K562 (cell line): ENCODE measurements around the gene ERAL1. TPM values are rescaled to one million over a fixed set of nuclear protein-coding genes. Genes with fewer than 3 reads are reported as not detected.

ENCODE experiments used
- ATAC-seq: fragments of 200-7000 bp; cut with Tn5 transposase; 3 replicates; pipeline ENCODE4 v1.9.1; 2020; ENCODE audit warnings: moderate library complexity
- BruUV-seq: library from RNA; stranded (reverse); fragments of 400-500 nt; replicated peaks from 2 replicates; lab custom pipeline; 2021; lab: Mats Ljungman, UMichigan
- CTCF ChIA-PET: fragments of 300-600 bp; formaldehyde crosslinking; extraction: SDS; loops from one replicate; lab custom pipeline; 2021; ENCODE audit warnings: low intra/inter-chr PET ratio; lab: Yijun Ruan, JAX
- POLR2A ChIA-PET: fragments of 300-600, 350-650 bp; sonication (Branson Sonifier 250); formaldehyde crosslinking; extraction: SDS; loops from one replicate; lab custom pipeline; 2021; ENCODE audit warnings: antibody characterized with exemption, inconsistent platforms; lab: Yijun Ruan, JAX
- DNase-seq, 4 experiments: peaks; one replicate each; pipeline versions ENCODE4 v3.0.0 to v3.0.0-alpha.2; 2011 to 2018; ENCODE audit warnings: low spot score in 3 of 4, mixed read lengths in 3 of 4; ENCODE audit errors: extremely low read depth in 1 of 4
- FAIRE-seq: peaks from 2 replicates; lab custom pipeline; 2011; peaks lifted over from hg19 to GRCh38; lab: Jason Lieb, UNC
- H2AFZ ChIP-seq: 2 replicates; pipeline ENCODE4 v1.6.0; 2011; ENCODE audit warnings: low read depth, low read length, control low read depth, inconsistent platforms
- H3K27ac ChIP-seq: fragments of 200-600 bp; 3 replicates; pipeline ENCODE4 v1.8.0; 2011; ENCODE audit warnings: low read depth, mild to moderate bottlenecking, control low read depth, inconsistent platforms, low read length, moderate library complexity, mixed read lengths; ENCODE audit errors: extremely low read depth
- H3K27me3 ChIP-seq, 2 experiments: fragments of 300-600 bp in 1 of 2; 2 replicates in 1 of 2; 3 replicates in 1 of 2; pipeline versions ENCODE4 v1.6.0 to v1.8.0; 2011; ENCODE audit warnings: inconsistent platforms in 2 of 2, low read length in 2 of 2, mild to moderate bottlenecking in 1 of 2, mixed read lengths in 1 of 2, moderate library complexity in 1 of 2; ENCODE audit not compliant: control insufficient read depth in 2 of 2, insufficient read depth in 2 of 2
- H3K36me3 ChIP-seq: fragments of 300-600 bp; 3 replicates; pipeline ENCODE4 v1.8.0; 2011; ENCODE audit warnings: mild to moderate bottlenecking, low read length, inconsistent platforms; ENCODE audit not compliant: control insufficient read depth, insufficient read depth
- H3K4me1 ChIP-seq, 2 experiments: fragments of 200-600 bp in 1 of 2; replicated peaks in 1 of 2; 2 replicates in 1 of 2; 3 replicates in 1 of 2; pipeline versions ENCODE4 v1.5.1 to v1.8.0; 2011; ENCODE audit warnings: inconsistent platforms in 2 of 2, low read length in 2 of 2, mild to moderate bottlenecking in 1 of 2, mixed read lengths in 1 of 2, moderate library complexity in 1 of 2; ENCODE audit not compliant: control insufficient read depth in 2 of 2, insufficient read depth in 2 of 2
- H3K4me2 ChIP-seq: 2 replicates; pipeline ENCODE4 v1.6.1; 2011; ENCODE audit warnings: low read length, control low read depth, inconsistent platforms, mixed read lengths; ENCODE audit not compliant: insufficient read depth
- H3K4me3 ChIP-seq: fragments of 200-600 bp; sonication (generic), shearing (Covaris generic); 2 replicates; pipeline ENCODE4 v1.5.1; 2016; ENCODE audit warnings: control low read depth, inconsistent platforms
- H3K79me2 ChIP-seq: fragments of 200-600 bp; 3 replicates; pipeline ENCODE4 v1.8.0; 2011; ENCODE audit warnings: low read length, inconsistent platforms; ENCODE audit not compliant: control insufficient read depth, insufficient read depth
- H3K9ac ChIP-seq, 2 experiments: 2 replicates each; pipeline versions ENCODE4 v1.6.0 to v1.6.1; 2011; ENCODE audit warnings: low read depth in 2 of 2, low read length in 2 of 2, control low read depth in 1 of 2, inconsistent platforms in 1 of 2, mild to moderate bottlenecking in 1 of 2, mixed read lengths in 1 of 2; ENCODE audit not compliant: insufficient read depth in 1 of 2
- H3K9me1 ChIP-seq: one replicate; pipeline ENCODE4 v1.6.0; 2011; ENCODE audit warnings: inconsistent platforms, mild to moderate bottlenecking, low read length, moderate library complexity; ENCODE audit not compliant: control insufficient read depth, insufficient read depth
- H3K9me3 ChIP-seq: replicated peaks from 2 replicates; pipeline ENCODE4 v1.5.1; 2011; ENCODE audit warnings: low read depth, low read length, inconsistent platforms; ENCODE audit not compliant: control insufficient read depth, insufficient read depth
- H4K20me1 ChIP-seq: replicated peaks from 2 replicates; pipeline ENCODE4 v1.6.1; 2011; ENCODE audit warnings: low read length, inconsistent platforms, mixed read lengths; ENCODE audit not compliant: control insufficient read depth, insufficient read depth
- CBX5 ChIP-seq: IDR thresholded peaks from 2 replicates; pipeline ENCODE4 v1.6.1; 2014; ENCODE audit warnings: low read depth, borderline replicate concordance
- FOXK1 ChIP-seq: sonication (generic); formaldehyde crosslinking; IDR thresholded peaks from 2 replicates; pipeline ENCODE4 v1.8.0; 2022; ENCODE audit warnings: missing genetic modification reagents, mild to moderate bottlenecking, borderline replicate concordance
- FOXP1 ChIP-seq: sonication (generic); formaldehyde crosslinking; IDR thresholded peaks from 2 replicates; pipeline ENCODE4 v1.8.0; 2022; ENCODE audit warnings: mild to moderate bottlenecking, missing genetic modification reagents
- RAD21 ChIP-seq, 2 experiments: fragments of 250-450 bp in 1 of 2; fragments of 450-650 bp in 1 of 2; sonication (Bioruptor Pico) in 1 of 2; formaldehyde crosslinking in 1 of 2; IDR thresholded peaks in 1 of 2; conservative IDR thresholded peaks in 1 of 2; 2 replicates each; pipeline versions ENCODE4 v1.4.0 to v1.8.0; 2020 to 2022; ENCODE audit warnings: mild to moderate bottlenecking in 2 of 2, moderate library complexity in 1 of 2
- WHSC1 ChIP-seq: IDR thresholded peaks from one replicate; pipeline ENCODE4 v1.6.1; 2012; ENCODE audit warnings: low read length, control low read depth, inconsistent platforms
- ZFP1 ChIP-seq: fragments of 450-650 bp; formaldehyde crosslinking; IDR thresholded peaks from 2 replicates; pipeline ENCODE4 v1.4.0; 2020; ENCODE audit warnings: mild to moderate bottlenecking, mixed read lengths
- WGBS: fragments of 100-300 bp; shearing (Covaris generic); methylation state at CpG from one replicate; pipeline ENCODE4 v1.1.6; 2016; ENCODE audit warnings: low coverage, mixed read lengths; ENCODE audit not compliant: insufficient coverage; ENCODE audit errors: missing lambda C conversion rate; 5-methylcytosine and 5-hydroxymethylcytosine counted together
- in situ Hi-C: fragments of 300-500 bp; cut with MboI; formaldehyde crosslinking; loops from 4 replicates; pipeline ENCODE4 v1.15.0; 2018; ENCODE audit warnings: inconsistent platforms, mixed read lengths
- intact Hi-C: fragments of 100-400 bp; cut with micrococcal nuclease; formaldehyde crosslinking; loops from 2 replicates; pipeline ENCODE4 v1.14.2; 2022
- polyA plus RNA-seq, 8 experiments: library from polyadenylated mRNA; depleted of rRNA in 4 of 8; stranded (reverse) in 5 of 8; unstranded in 3 of 8; fragments of >200 nt; fragmentation: Nextera tagmentation in 2 of 8; fragmentation: Illumina TruSeq in 1 of 8; extraction: Ambion mirVana in 2 of 8; extraction: Trizol in 1 of 8; gene quantifications; 2 replicates each; pipeline versions ENCODE4 v1.2.1 to v1.2.3, GENCODE V29; 2011 to 2014; ENCODE audit warnings: inconsistent platforms in 1 of 8, missing spikeins in 1 of 8
- total RNA-seq, 7 experiments: library from RNA; depleted of rRNA in 6 of 7; stranded (reverse); fragments of >200 nt in 6 of 7; fragmentation: Illumina TruSeq in 2 of 7; extraction: Trizol in 2 of 7; gene quantifications; 2 replicates each; pipeline versions ENCODE4 v1.2.1 to v1.2.3, GENCODE V29; 2011 to 2021; ENCODE audit warnings: low replicate concordance in 1 of 7
- TF ChIP-seq, protein P1 (sequence below), 2 experiments: fragments of 450-650 bp; IDR thresholded peaks; 2 replicates each; pipeline ENCODE4 v1.6.1; 2016; ENCODE audit warnings: mild to moderate bottlenecking in 2 of 2, borderline replicate concordance in 1 of 2, low read depth in 1 of 2, moderate library complexity in 1 of 2
- TF ChIP-seq, protein P2 (sequence below): sonication (generic); formaldehyde crosslinking; IDR thresholded peaks from 2 replicates; pipeline ENCODE4 v1.8.0; 2023; ENCODE audit warnings: missing genetic modification reagents, mild to moderate bottlenecking, borderline replicate concordance

ERAL1 gene
- total and polyA plus RNA-seq, 9 of the 15 experiments (the other 6 are each of a cell fraction or from before 2014, with no cell fraction given): 37.5 to 351 (median 106) TPM

DNA sequence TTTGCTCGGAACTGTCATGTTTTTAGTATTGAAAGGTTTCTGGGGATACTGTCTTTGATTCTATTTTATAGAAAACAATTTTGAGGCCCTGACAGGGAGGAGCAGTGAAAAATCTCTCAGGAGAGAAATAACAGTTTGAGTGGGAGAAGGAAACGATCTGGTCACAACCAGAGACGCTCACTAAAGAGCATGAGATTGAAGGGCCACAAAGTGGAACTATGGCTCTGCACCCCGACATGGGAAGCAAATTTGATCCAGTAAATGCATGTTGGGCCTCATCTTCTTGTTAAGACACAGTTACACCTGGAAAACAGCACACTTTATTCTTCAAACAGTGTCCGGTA is 492 bp downstream of the ERAL1 start:
- WGBS: 1% methylated on average over 5 of the region's 5 CpGs
- TF ChIP-seq, protein P1, sequence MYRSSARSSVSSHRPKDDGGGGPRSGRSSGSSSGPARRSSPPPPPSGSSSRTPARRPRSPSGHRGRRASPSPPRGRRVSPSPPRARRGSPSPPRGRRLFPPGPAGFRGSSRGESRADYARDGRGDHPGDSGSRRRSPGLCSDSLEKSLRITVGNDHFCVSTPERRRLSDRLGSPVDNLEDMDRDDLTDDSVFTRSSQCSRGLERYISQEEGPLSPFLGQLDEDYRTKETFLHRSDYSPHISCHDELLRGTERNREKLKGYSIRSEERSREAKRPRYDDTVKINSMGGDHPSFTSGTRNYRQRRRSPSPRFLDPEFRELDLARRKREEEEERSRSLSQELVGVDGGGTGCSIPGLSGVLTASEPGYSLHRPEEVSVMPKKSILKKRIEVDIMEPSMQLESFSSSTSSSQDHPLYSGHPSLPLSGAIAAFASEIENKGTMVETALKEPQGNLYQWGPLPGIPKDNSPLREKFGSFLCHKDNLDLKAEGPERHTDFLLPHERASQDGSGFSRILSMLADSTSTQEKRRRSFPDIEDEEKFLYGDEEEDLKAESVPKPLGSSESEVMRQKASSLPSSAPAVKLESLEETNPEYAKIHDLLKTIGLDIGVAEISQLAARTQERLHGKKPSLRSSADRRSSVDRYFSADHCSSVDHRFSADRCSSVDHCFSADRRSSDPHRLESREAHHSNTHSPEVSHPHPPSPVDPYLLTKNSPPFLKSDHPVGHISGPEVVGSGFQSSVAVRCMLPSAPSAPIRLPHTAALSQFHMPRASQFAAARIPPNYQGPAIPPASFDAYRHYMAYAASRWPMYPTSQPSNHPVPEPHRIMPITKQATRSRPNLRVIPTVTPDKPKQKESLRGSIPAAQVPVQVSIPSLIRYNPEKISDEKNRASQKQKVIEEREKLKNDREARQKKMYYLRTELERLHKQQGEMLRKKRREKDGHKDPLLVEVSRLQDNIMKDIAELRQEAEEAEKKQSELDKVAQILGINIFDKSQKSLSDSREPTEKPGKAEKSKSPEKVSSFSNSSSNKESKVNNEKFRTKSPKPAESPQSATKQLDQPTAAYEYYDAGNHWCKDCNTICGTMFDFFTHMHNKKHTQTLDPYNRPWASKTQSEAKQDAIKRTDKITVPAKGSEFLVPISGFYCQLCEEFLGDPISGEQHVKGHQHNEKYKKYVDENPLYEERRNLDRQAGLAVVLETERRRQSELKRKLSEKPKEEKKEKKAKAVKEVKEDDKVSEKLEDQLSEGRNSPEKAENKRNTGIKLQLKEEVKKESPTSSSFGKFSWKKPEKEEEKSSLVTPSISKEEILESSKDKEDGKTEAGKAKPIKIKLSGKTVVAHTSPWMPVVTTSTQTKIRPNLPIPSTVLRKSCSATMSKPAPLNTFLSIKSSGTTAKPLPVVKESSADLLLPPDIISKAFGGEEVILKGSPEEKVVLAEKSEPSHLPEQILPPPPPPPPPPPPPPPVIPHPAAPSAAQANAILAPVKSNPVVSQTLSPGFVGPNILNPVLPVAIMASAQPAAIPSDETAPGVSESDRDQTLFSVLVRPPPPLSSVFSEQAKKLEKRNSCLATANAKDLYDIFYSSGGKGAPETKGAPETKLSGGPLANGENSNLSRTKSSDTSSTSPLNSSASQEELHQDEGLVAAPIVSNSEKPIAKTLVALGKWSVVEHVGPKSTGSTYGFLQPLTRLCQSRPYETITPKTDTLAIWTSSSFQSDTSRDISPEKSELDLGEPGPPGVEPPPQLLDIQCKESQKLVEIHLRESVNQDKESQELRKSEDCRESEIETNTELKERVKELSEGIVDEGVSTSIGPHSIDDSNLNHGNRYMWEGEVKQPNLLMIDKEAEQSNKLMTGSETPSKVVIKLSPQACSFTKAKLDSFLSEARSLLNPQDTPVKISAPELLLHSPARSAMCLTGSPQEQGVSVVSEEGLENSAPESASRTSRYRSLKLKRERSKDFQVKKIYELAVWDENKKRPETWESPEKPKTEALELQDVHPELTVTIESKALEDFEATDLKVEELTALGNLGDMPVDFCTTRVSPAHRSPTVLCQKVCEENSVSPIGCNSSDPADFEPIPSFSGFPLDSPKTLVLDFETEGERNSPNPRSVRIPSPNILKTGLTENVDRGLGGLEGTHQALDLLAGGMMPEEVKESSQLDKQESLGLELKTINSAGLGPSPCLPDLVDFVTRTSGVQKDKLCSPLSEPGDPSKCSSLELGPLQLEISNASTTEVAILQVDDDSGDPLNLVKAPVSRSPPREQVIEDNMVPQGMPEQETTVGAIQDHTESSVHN (IDR thresholded peaks at IDR 0.05; ENCODE audit: borderline replicate concordance in 1 of 2, low read depth in 1 of 2): no peak
- no peak for TF ChIP-seq ZFP1
- TF ChIP-seq RAD21 (CRISPR knock-in tag; conservative IDR thresholded peaks at IDR 0.05 in 1 of 2, IDR thresholded peaks at IDR 0.05 in 1 of 2): 0 out of 4 replicates have a peak, but pooled peaks of 1 of the 2 experiments have one; percentile 0
- no peak for TF ChIP-seq WHSC1
- TF ChIP-seq CBX5: no peak
- peak; percentile 13; the same call in 1 of the 2 replicates for TF ChIP-seq FOXP1
- TF ChIP-seq FOXK1 (CRISPR knock-in tag): 0 out of 2 replicates have a peak, but pooled peaks have one; percentile 23
- TF ChIP-seq, protein P2, sequence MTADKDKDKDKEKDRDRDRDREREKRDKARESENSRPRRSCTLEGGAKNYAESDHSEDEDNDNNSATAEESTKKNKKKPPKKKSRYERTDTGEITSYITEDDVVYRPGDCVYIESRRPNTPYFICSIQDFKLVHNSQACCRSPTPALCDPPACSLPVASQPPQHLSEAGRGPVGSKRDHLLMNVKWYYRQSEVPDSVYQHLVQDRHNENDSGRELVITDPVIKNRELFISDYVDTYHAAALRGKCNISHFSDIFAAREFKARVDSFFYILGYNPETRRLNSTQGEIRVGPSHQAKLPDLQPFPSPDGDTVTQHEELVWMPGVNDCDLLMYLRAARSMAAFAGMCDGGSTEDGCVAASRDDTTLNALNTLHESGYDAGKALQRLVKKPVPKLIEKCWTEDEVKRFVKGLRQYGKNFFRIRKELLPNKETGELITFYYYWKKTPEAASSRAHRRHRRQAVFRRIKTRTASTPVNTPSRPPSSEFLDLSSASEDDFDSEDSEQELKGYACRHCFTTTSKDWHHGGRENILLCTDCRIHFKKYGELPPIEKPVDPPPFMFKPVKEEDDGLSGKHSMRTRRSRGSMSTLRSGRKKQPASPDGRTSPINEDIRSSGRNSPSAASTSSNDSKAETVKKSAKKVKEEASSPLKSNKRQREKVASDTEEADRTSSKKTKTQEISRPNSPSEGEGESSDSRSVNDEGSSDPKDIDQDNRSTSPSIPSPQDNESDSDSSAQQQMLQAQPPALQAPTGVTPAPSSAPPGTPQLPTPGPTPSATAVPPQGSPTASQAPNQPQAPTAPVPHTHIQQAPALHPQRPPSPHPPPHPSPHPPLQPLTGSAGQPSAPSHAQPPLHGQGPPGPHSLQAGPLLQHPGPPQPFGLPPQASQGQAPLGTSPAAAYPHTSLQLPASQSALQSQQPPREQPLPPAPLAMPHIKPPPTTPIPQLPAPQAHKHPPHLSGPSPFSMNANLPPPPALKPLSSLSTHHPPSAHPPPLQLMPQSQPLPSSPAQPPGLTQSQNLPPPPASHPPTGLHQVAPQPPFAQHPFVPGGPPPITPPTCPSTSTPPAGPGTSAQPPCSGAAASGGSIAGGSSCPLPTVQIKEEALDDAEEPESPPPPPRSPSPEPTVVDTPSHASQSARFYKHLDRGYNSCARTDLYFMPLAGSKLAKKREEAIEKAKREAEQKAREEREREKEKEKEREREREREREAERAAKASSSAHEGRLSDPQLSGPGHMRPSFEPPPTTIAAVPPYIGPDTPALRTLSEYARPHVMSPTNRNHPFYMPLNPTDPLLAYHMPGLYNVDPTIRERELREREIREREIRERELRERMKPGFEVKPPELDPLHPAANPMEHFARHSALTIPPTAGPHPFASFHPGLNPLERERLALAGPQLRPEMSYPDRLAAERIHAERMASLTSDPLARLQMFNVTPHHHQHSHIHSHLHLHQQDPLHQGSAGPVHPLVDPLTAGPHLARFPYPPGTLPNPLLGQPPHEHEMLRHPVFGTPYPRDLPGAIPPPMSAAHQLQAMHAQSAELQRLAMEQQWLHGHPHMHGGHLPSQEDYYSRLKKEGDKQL (CRISPR knock-in tag): no peak

More for the DNA sequence above, 492 bp downstream of the ERAL1 start:
- intact Hi-C loops: no loop called here
- H3K4me2 ChIP-seq: peak overlapping the region; percentile 92
- H3K36me3 ChIP-seq: peaks cover 33% of the 10 kb centered on the region
- H3K79me2 ChIP-seq: peaks cover 47% of the 10 kb centered on the region
- TSS peak; percentile 85 for BruUV-seq
- H3K27ac ChIP-seq: peak overlapping the region; percentile 71
- H3K9me1 ChIP-seq: no peaks in the 10 kb centered on the region
- ATAC-seq (no peak), DNase-seq (no peak), FAIRE-seq (no peak)
- peak overlapping the region; percentile 77 to 93 for H3K9ac ChIP-seq
- ChIA-PET POLR2A (interaction anchor here (0.9 to 7.5 kb wide), 6 partner anchors 9 to 128 kb away, joined by 3 to 49 read pairs (median 4); partner anchors contain the start of genes FAM222B and NEK8), CTCF (no interaction called here)
- H3K9me3 ChIP-seq: peaks cover 3% of the 10 kb centered on the region
- no peaks in the 10 kb centered on the region for H4K20me1 ChIP-seq
- peak overlapping the region; percentile 93 for H2AFZ ChIP-seq
- no peaks in the 10 kb centered on the region for H3K27me3 ChIP-seq
- peak overlapping the region; percentile 62 for H3K4me3 ChIP-seq
- H3K4me1 ChIP-seq: peaks cover 9 to 16% of the 10 kb centered on the region in 2 experiments; a peak in 4 of 5 replicates
- in situ Hi-C loops: no loop called here
